IMR-90 (cell line): ENCODE measurements around the gene ATP2B1. TPM values are rescaled to one million over a fixed set of nuclear protein-coding genes. Genes with fewer than 3 reads are reported as not detected.

Experiments used
- ATAC-seq: fragments of 200-7000 bp; cut with Tn5 transposase; 2 replicates; pipeline ENCODE4 v1.9.1; 2020; ENCODE audit warnings: low read depth, mild to moderate bottlenecking, moderate library complexity
- BruUV-seq: library from RNA; stranded (reverse); fragments of 400-500 nt; replicated peaks from 2 replicates; lab custom pipeline; 2021; lab: Mats Ljungman, UMichigan
- CTCF ChIA-PET: fragments of 300-600 bp; formaldehyde crosslinking; extraction: SDS; loops from one replicate; lab custom pipeline; 2021; ENCODE audit warnings: antibody characterized with exemption; lab: Yijun Ruan, JAX
- POLR2A ChIA-PET: fragments of 300-600 bp; sonication (Branson Sonifier 250); formaldehyde crosslinking; loops from one replicate; lab custom pipeline; 2022; ENCODE audit warnings: antibody characterized with exemption; ENCODE audit not compliant: unreplicated experiment; lab: Charles Lee
- DNase-seq: peaks from one replicate; pipeline ENCODE4 v3.0.0; 2013
- H2AFZ ChIP-seq: replicated peaks from 2 replicates; pipeline ENCODE3; 2013; ENCODE audit warnings: low read length, mild to moderate bottlenecking; ENCODE audit not compliant: poor library complexity
- H2AK5ac ChIP-seq: 2 replicates; pipeline ENCODE4 v1.6.1; 2013; ENCODE audit warnings: low read depth, low read length, inconsistent platforms
- H2AK9ac ChIP-seq: replicated peaks from 2 replicates; pipeline ENCODE3; 2013; ENCODE audit warnings: mild to moderate bottlenecking, low read depth, low read length, moderate library complexity; ENCODE audit not compliant: poor library complexity
- H2BK120ac ChIP-seq: 2 replicates; pipeline ENCODE4 v1.6.1; 2013; ENCODE audit warnings: low read depth, low read length, inconsistent platforms
- H2BK15ac ChIP-seq: 3 replicates; pipeline ENCODE4 v1.6.1; 2013; ENCODE audit warnings: low read depth, low read length, inconsistent platforms
- H2BK20ac ChIP-seq: 2 replicates; pipeline ENCODE4 v1.6.1; 2013; ENCODE audit warnings: low read depth, mild to moderate bottlenecking, inconsistent platforms, low read length, moderate library complexity
- H2BK5ac ChIP-seq: 2 replicates; pipeline ENCODE4 v1.6.1; 2013; ENCODE audit warnings: mild to moderate bottlenecking, low read depth, low read length, inconsistent platforms; ENCODE audit not compliant: poor library complexity, severe bottlenecking
- H3K14ac ChIP-seq: replicated peaks from 2 replicates; pipeline ENCODE4 v1.6.1; 2013; ENCODE audit warnings: low read depth, low read length, inconsistent platforms
- H3K18ac ChIP-seq: 2 replicates; pipeline ENCODE4 v1.6.1; 2013; ENCODE audit warnings: low read depth, low read length, control low read depth
- H3K23ac ChIP-seq: 2 replicates; pipeline ENCODE4 v1.6.1; 2013; ENCODE audit warnings: low read depth, low read length, inconsistent platforms
- H3K27ac ChIP-seq: 2 replicates; pipeline ENCODE4 v1.5.1; 2013; ENCODE audit warnings: mild to moderate bottlenecking, control low read depth, low read length; ENCODE audit not compliant: insufficient read depth
- H3K27me3 ChIP-seq: 2 replicates; pipeline ENCODE4 v1.6.1; 2013; ENCODE audit warnings: low read length; ENCODE audit not compliant: control insufficient read depth, insufficient read depth
- H3K36me3 ChIP-seq: 2 replicates; pipeline ENCODE4 v1.6.1; 2013; ENCODE audit warnings: low read length, mixed read lengths; ENCODE audit not compliant: control insufficient read depth, insufficient read depth
- H3K4ac ChIP-seq: 2 replicates; pipeline ENCODE4 v1.6.1; 2013; ENCODE audit warnings: low read depth, low read length, inconsistent platforms
- H3K4me1 ChIP-seq: 2 replicates; pipeline ENCODE4 v1.6.1; 2013; ENCODE audit warnings: low read length, mixed read lengths; ENCODE audit not compliant: control insufficient read depth, insufficient read depth
- H3K4me2 ChIP-seq: 2 replicates; pipeline ENCODE4 v1.6.1; 2013; ENCODE audit warnings: low read depth, mild to moderate bottlenecking, control low read depth, low read length, moderate library complexity
- H3K4me3 ChIP-seq: 2 replicates; pipeline ENCODE4 v1.5.1; 2013; ENCODE audit warnings: low read depth, mild to moderate bottlenecking, control low read depth, low read length, moderate library complexity; ENCODE audit not compliant: insufficient read depth
- H3K56ac ChIP-seq: 2 replicates; pipeline ENCODE4 v1.6.1; 2013; ENCODE audit warnings: low read length, inconsistent platforms; ENCODE audit not compliant: insufficient read depth; ENCODE audit errors: extremely low read depth
- H3K79me1 ChIP-seq, 2 experiments: 2 replicates each; pipeline ENCODE4 v1.6.1; 2013; ENCODE audit warnings: low read length in 2 of 2, inconsistent platforms in 1 of 2, low read depth in 1 of 2
- H3K9ac ChIP-seq: 2 replicates; pipeline ENCODE4 v1.6.1; 2013; ENCODE audit warnings: low read depth, low read length, control low read depth
- H3K9me1 ChIP-seq: 2 replicates; pipeline ENCODE4 v1.6.1; 2013; ENCODE audit warnings: low read length, inconsistent platforms; ENCODE audit not compliant: insufficient read depth
- H3K9me3 ChIP-seq: 2 replicates; pipeline ENCODE4 v1.6.1; 2013; ENCODE audit warnings: low read length; ENCODE audit not compliant: control insufficient read depth, insufficient read depth
- H4K20me1 ChIP-seq: 2 replicates; pipeline ENCODE4 v1.6.1; 2013; ENCODE audit warnings: low read length, inconsistent platforms; ENCODE audit not compliant: insufficient read depth
- H4K5ac ChIP-seq: 2 replicates; pipeline ENCODE4 v1.6.1; 2013; ENCODE audit warnings: mild to moderate bottlenecking, low read depth, low read length, control low read depth
- H4K8ac ChIP-seq, 2 experiments: 2 replicates each; pipeline ENCODE4 v1.6.1; 2013; ENCODE audit warnings: low read depth in 2 of 2, low read length in 2 of 2, control low read depth in 1 of 2, inconsistent platforms in 1 of 2
- H4K91ac ChIP-seq: 2 replicates; pipeline ENCODE4 v1.6.1; 2013; ENCODE audit warnings: low read depth, low read length, inconsistent platforms; ENCODE audit not compliant: insufficient read depth
- BHLHE40 ChIP-seq: fragments of 150-350 bp; IDR thresholded peaks from 2 replicates; pipeline ENCODE4 v1.6.1; 2016; ENCODE audit warnings: mild to moderate bottlenecking, low read depth, low read length
- CEBPB ChIP-seq: IDR thresholded peaks from 2 replicates; pipeline ENCODE4 v1.6.1; 2012; ENCODE audit warnings: low read depth, low read length, improper control_type of control experiment
- CHD1 ChIP-seq: IDR thresholded peaks from 2 replicates; pipeline ENCODE4 v1.6.1; 2012; ENCODE audit warnings: low read depth, low read length, improper control_type of control experiment
- FOS ChIP-seq: fragments of 150-350 bp; IDR thresholded peaks from 2 replicates; pipeline ENCODE4 v1.6.1; 2016; ENCODE audit warnings: low read depth, low read length
- MAFK ChIP-seq: IDR thresholded peaks from 2 replicates; pipeline ENCODE4 v1.6.1; 2012; ENCODE audit warnings: low read depth, low read length, improper control_type of control experiment
- MAZ ChIP-seq: IDR thresholded peaks from 2 replicates; pipeline ENCODE4 v1.6.1; 2012; ENCODE audit warnings: low read depth, mild to moderate bottlenecking, low read length, improper control_type of control experiment, moderate library complexity, borderline replicate concordance
- MXI1 ChIP-seq: IDR thresholded peaks from 2 replicates; pipeline ENCODE4 v1.6.1; 2012; ENCODE audit warnings: low read depth, mild to moderate bottlenecking, low read length, moderate library complexity, borderline replicate concordance
- NFE2L2 ChIP-seq: fragments of 150-350 bp; IDR thresholded peaks from 2 replicates; pipeline ENCODE4 v1.6.1; 2016; ENCODE audit warnings: low read depth, mild to moderate bottlenecking, low read length
- POLR2A ChIP-seq: IDR thresholded peaks from 2 replicates; pipeline ENCODE4 v1.6.1; 2012; ENCODE audit warnings: mild to moderate bottlenecking, low read depth, low read length
- RAD21 ChIP-seq: IDR thresholded peaks from 2 replicates; pipeline ENCODE4 v1.6.1; 2012; ENCODE audit warnings: low read length, improper control_type of control experiment
- RCOR1 ChIP-seq: IDR thresholded peaks from 2 replicates; pipeline ENCODE4 v1.6.1; 2012; ENCODE audit warnings: mild to moderate bottlenecking, low read length, improper control_type of control experiment; ENCODE audit not compliant: insufficient replicate concordance
- RFX5 ChIP-seq: IDR thresholded peaks from 2 replicates; pipeline ENCODE4 v1.8.0; 2012; ENCODE audit warnings: low read depth, mild to moderate bottlenecking, low read length, moderate library complexity
- SMC3 ChIP-seq: fragments of 150-350 bp; IDR thresholded peaks from 2 replicates; pipeline ENCODE4 v1.6.1; 2016; ENCODE audit warnings: low read depth, mild to moderate bottlenecking, antibody characterized with exemption, low read length, moderate library complexity
- WGBS, 2 experiments: methylation state at CpG; one replicate each; pipeline versions ENCODE4 v1.1.5 to v1.1.7; 2013; ENCODE audit warnings: missing lambda C conversion rate in 2 of 2; ENCODE audit not compliant: insufficient read length in 1 of 2; ENCODE audit errors: extremely low coverage in 2 of 2; 5-methylcytosine and 5-hydroxymethylcytosine counted together
- dilution Hi-C: fragments of 300-500 bp; cut with HindIII; formaldehyde crosslinking; loops from one replicate; pipeline ENCODE4 v1.14.3; 2018; ENCODE audit warnings: low sequenced_read_pairs; ENCODE audit not compliant: unreplicated experiment
- in situ Hi-C: fragments of 300-500 bp; cut with MboI; formaldehyde crosslinking; loops from 3 replicates; pipeline ENCODE4 v1.14.3; 2019; ENCODE audit warnings: low sequenced_read_pairs, inconsistent platforms, mixed read lengths
- intact Hi-C: fragments of 100-400 bp; cut with micrococcal nuclease; formaldehyde crosslinking; loops from 2 replicates; pipeline ENCODE4 v1.10.0; 2022
- polyA plus RNA-seq, 3 experiments: library from polyadenylated mRNA; depleted of rRNA; stranded (reverse); fragments of >200 nt; gene quantifications; 2 replicates each; pipeline ENCODE4 v1.2.3, GENCODE V29; 2012; ENCODE audit warnings: low replicate concordance in 1 of 3
- total RNA-seq: library from RNA; depleted of rRNA; stranded (reverse); fragments of >200 nt; gene quantifications from 2 replicates; pipeline ENCODE4 v1.2.3, GENCODE V29; 2012
- TF ChIP-seq, protein P1 (sequence below): fragments of 150-350 bp; IDR thresholded peaks from 2 replicates; pipeline ENCODE4 v1.6.1; 2016; ENCODE audit warnings: low read depth, mild to moderate bottlenecking, low read length, moderate library complexity, borderline replicate concordance
- TF ChIP-seq, protein P2 (sequence below): conservative IDR thresholded peaks from 2 replicates; pipeline ENCODE4 v1.5.1; 2012; ENCODE audit warnings: mild to moderate bottlenecking, low read depth, low read length, improper control_type of control experiment
- TF ChIP-seq, protein P3 (sequence below): fragments of 150-350 bp; IDR thresholded peaks from 2 replicates; pipeline ENCODE4 v1.6.1; 2017; ENCODE audit warnings: mild to moderate bottlenecking, antibody characterized with exemption, low read length, low read depth

The ATP2B1 gene
- total and polyA plus RNA-seq, 2 of the 4 experiments (the other 2 are of a cell fraction), result 9.9 to 32.6 TPM

DNA sequence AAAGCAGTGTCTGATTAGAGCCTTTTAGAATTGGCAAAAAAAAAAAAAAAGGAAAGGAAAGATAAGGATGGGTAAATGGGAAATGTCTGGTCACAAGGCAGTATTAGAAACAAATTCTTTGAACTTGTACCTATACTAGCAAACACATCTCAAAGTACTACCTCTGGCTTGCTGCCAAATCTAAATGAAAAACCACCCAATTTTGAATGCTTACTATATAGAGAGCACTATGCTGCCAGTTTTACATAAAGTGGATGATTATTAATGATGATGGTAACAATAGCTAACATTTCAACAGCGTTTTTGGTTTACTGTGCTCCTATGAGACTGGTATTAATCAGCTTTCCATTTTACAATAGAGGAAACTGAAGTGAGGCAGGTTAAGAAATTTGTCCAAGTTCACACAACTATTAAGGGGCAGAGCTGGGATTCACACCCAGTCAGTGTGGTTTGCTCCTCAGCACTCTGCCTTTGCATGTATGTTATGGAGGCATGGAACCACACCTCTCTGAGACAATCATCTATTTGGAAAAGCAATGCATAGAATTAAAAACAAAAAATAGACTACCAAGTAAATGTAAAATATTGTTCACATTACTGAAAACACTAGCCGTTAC, 34.2 kb downstream of the ATP2B1 start:
- H2BK15ac ChIP-seq, result no peak overlapping the region
- no peak overlapping the region for H2AK5ac ChIP-seq
- in situ Hi-C loops (no loop called here), intact Hi-C loops (no loop called here), dilution Hi-C loops (no loop called here)
- peaks cover 31 to 66% of the 10 kb centered on the region in 2 experiments for H3K79me1 ChIP-seq
- H3K18ac ChIP-seq, result no peak overlapping the region
- no peak overlapping the region for H3K27ac ChIP-seq
- H3K36me3 ChIP-seq, result no peaks in the 10 kb centered on the region
- H3K56ac ChIP-seq, result no peak overlapping the region
- no peaks in the 10 kb centered on the region for H3K9me3 ChIP-seq
- H4K5ac ChIP-seq, result no peak overlapping the region
- no peak overlapping the region for H2AFZ ChIP-seq
- H3K27me3 ChIP-seq, result no peaks in the 10 kb centered on the region
- BruUV-seq, result no TSS peak
- POLR2A ChIA-PET, result no interaction called here
- H3K23ac ChIP-seq, result no peak overlapping the region
- no peak overlapping the region for H2BK20ac ChIP-seq
- ATAC-seq (no peak), DNase-seq (no peak)
- H2BK120ac ChIP-seq, result no peak overlapping the region
- CTCF ChIA-PET, result no interaction called here
- no peak overlapping the region for H4K8ac ChIP-seq
- no peak overlapping the region for H3K4me3 ChIP-seq
- peaks cover 3% of the 10 kb centered on the region; the same call in 1 of the 2 replicates for H3K9me1 ChIP-seq
- no CpG with 5 or more reads among the region's 2 CpGs for WGBS, 2 experiments
- H3K9ac ChIP-seq, result no peak overlapping the region
- H2AK9ac ChIP-seq, result no peak overlapping the region
- TF ChIP-seq RFX5 (no peak), CEBPB (no peak), CHD1 (no peak), NFE2L2 (no peak), MXI1 (no peak), RCOR1 (no peak), SMC3 (no peak), MAFK (no peak), FOS (no peak), RAD21 (no peak), POLR2A (no peak), BHLHE40 (no peak), MAZ (no peak)
- TF ChIP-seq, protein P1, sequence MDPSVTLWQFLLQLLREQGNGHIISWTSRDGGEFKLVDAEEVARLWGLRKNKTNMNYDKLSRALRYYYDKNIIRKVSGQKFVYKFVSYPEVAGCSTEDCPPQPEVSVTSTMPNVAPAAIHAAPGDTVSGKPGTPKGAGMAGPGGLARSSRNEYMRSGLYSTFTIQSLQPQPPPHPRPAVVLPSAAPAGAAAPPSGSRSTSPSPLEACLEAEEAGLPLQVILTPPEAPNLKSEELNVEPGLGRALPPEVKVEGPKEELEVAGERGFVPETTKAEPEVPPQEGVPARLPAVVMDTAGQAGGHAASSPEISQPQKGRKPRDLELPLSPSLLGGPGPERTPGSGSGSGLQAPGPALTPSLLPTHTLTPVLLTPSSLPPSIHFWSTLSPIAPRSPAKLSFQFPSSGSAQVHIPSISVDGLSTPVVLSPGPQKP, result no peak
- TF ChIP-seq, protein P2, sequence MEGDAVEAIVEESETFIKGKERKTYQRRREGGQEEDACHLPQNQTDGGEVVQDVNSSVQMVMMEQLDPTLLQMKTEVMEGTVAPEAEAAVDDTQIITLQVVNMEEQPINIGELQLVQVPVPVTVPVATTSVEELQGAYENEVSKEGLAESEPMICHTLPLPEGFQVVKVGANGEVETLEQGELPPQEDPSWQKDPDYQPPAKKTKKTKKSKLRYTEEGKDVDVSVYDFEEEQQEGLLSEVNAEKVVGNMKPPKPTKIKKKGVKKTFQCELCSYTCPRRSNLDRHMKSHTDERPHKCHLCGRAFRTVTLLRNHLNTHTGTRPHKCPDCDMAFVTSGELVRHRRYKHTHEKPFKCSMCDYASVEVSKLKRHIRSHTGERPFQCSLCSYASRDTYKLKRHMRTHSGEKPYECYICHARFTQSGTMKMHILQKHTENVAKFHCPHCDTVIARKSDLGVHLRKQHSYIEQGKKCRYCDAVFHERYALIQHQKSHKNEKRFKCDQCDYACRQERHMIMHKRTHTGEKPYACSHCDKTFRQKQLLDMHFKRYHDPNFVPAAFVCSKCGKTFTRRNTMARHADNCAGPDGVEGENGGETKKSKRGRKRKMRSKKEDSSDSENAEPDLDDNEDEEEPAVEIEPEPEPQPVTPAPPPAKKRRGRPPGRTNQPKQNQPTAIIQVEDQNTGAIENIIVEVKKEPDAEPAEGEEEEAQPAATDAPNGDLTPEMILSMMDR, result no peak
- TF ChIP-seq, protein P3, sequence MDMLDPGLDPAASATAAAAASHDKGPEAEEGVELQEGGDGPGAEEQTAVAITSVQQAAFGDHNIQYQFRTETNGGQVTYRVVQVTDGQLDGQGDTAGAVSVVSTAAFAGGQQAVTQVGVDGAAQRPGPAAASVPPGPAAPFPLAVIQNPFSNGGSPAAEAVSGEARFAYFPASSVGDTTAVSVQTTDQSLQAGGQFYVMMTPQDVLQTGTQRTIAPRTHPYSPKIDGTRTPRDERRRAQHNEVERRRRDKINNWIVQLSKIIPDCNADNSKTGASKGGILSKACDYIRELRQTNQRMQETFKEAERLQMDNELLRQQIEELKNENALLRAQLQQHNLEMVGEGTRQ, result no peak
- no peak overlapping the region for H3K4ac ChIP-seq
- H3K4me2 ChIP-seq, result no peak overlapping the region
- H4K20me1 ChIP-seq, result peaks cover 50% of the 10 kb centered on the region
- H4K91ac ChIP-seq, result no peak overlapping the region
- H3K4me1 ChIP-seq, result peaks cover 6% of the 10 kb centered on the region; the same call in 1 of the 2 replicates
- no peak overlapping the region for H3K14ac ChIP-seq
- H2BK5ac ChIP-seq, result no peak overlapping the region
